Fibroblast of the aortic adventitia (primary cell): ENCODE measurements around the gene TAAR2. TPM values are rescaled to one million over a fixed set of nuclear protein-coding genes. Genes with fewer than 3 reads are reported as not detected.
"Not testable (repeated sequence)": the region's sequence is repeated elsewhere in the genome, so short reads cannot be mapped to it uniquely, and the experiment has no call there.

Source experiments
- DNase-seq: peaks from one replicate; pipeline ENCODE4 v3.0.0-alpha.2; 2010; ENCODE audit warnings: low read depth
- H3K4me3 ChIP-seq: 2 replicates; pipeline ENCODE4 v1.5.1; 2011; ENCODE audit warnings: low read depth, mild to moderate bottlenecking, control low read depth, low read length, moderate library complexity
- CTCF ChIP-seq: IDR thresholded peaks from 2 replicates; pipeline ENCODE4 v1.5.1; 2011; ENCODE audit warnings: mild to moderate bottlenecking, low read length, control low read depth, inconsistent platforms; ENCODE audit not compliant: insufficient read depth
- total RNA-seq: library from RNA; depleted of rRNA; stranded (reverse); fragments of >200 nt; gene quantifications from 2 replicates; pipeline ENCODE4 v1.2.3, GENCODE V29; 2012; ENCODE audit warnings: low replicate concordance

TAAR2 gene
- total RNA-seq, 1 donor: not detected

- TF ChIP-seq CTCF: no peak
- DNase-seq: no peak
- H3K4me3 ChIP-seq: no peak overlapping the region
Observed at GRCh38 chr6:132612449-132613108, 11.5 kb downstream of the TAAR2 start.

- H3K4me3 ChIP-seq: no peak overlapping the region
- no peak for TF ChIP-seq CTCF
- DNase-seq: no peak
Observed at GRCh38 chr6:132611616-132612015, 12.5 kb downstream of the TAAR2 start.

- DNase-seq: no peak
- TF ChIP-seq CTCF: no peak
- H3K4me3 ChIP-seq: no peak overlapping the region
Observed at GRCh38 chr6:132607544-132608233, 16.4 kb downstream of the TAAR2 start.

- H3K4me3 ChIP-seq: no peak overlapping the region
- TF ChIP-seq CTCF: no peak
- no peak for DNase-seq
Observed at GRCh38 chr6:132604635-132605152, 19.4 kb downstream of the TAAR2 start.

- not testable (repeated sequence) for DNase-seq, H3K4me3 ChIP-seq
Observed at GRCh38 chr6:132600900-132601299, 23.2 kb downstream of the TAAR2 start.

GRCh38 chr6:132598473-132598872 is 25.6 kb downstream of the TAAR2 start:
- DNase-seq: no peak

More at GRCh38 chr6:132598473-132598872, 25.6 kb downstream of the TAAR2 start:
- H3K4me3 ChIP-seq: no peak overlapping the region
- TF ChIP-seq CTCF: no peak
